Duodenal mucosa (tissue), 2 donors: ENCODE measurements around the gene DAPK2.

Experiments
- H3K27ac ChIP-seq: one replicate; pipeline ENCODE4 v1.7.0; 2013; ENCODE audit warnings: low read depth, low read length
- H3K27me3 ChIP-seq, 2 donors: one replicate each; pipeline ENCODE4 v1.7.0; 2013; ENCODE audit warnings: low read length in 2 of 2, control low read depth in 1 of 2; ENCODE audit not compliant: insufficient read depth in 2 of 2, control insufficient read depth in 1 of 2
- H3K36me3 ChIP-seq, 2 donors: one replicate each; pipeline ENCODE4 v1.7.0; 2013; ENCODE audit warnings: low read length in 2 of 2, control low read depth in 1 of 2; ENCODE audit not compliant: insufficient read depth in 2 of 2, control insufficient read depth in 1 of 2
- H3K4me1 ChIP-seq, 2 donors: one replicate each; pipeline ENCODE4 v1.7.0; 2013; ENCODE audit warnings: low read length in 2 of 2, control low read depth in 1 of 2; ENCODE audit not compliant: insufficient read depth in 2 of 2, control insufficient read depth in 1 of 2
- H3K4me3 ChIP-seq, 2 donors: one replicate each; pipeline ENCODE4 v1.7.0; 2013; ENCODE audit warnings: low read length in 2 of 2, low read depth in 1 of 2
- H3K9ac ChIP-seq, 2 donors: one replicate each; pipeline ENCODE4 v1.7.0; 2013; ENCODE audit warnings: low read length in 2 of 2, low read depth in 1 of 2
- H3K9me3 ChIP-seq, 2 donors: one replicate each; pipeline ENCODE4 v1.7.0; 2013; ENCODE audit warnings: low read length in 2 of 2, control low read depth in 1 of 2; ENCODE audit not compliant: control insufficient read depth in 1 of 2

The DAPK2 gene

GRCh38 chr15:63918901-63919348 is 127.4 kb downstream of the DAPK2 start:
- no peak overlapping the region for H3K27ac ChIP-seq

GRCh38 chr15:63918317-63918672 is 128.0 kb downstream of the DAPK2 start:
- Histone ChIP-seq H3K36me3 (peaks cover 18 to 33% of the 10 kb centered on the region in 2 donors), H3K9me3 (no peaks in the 10 kb centered on the region), H3K27ac (no peak overlapping the region), H3K4me3 (no peak overlapping the region), H3K4me1 (peaks cover 11 to 15% of the 10 kb centered on the region in 2 donors), H3K9ac (no peak overlapping the region), H3K27me3 (no peaks in the 10 kb centered on the region)

More at GRCh38 chr15:63918901-63919348, 127.4 kb downstream of the DAPK2 start:
- H3K9ac ChIP-seq: no peak overlapping the region
- H3K27me3 ChIP-seq: no peaks in the 10 kb centered on the region
- no peaks in the 10 kb centered on the region for H3K9me3 ChIP-seq
- H3K4me1 ChIP-seq: peaks cover 5 to 9% of the 10 kb centered on the region in 2 donors
- H3K4me3 ChIP-seq: no peak overlapping the region
- peaks cover 21 to 40% of the 10 kb centered on the region in 2 donors for H3K36me3 ChIP-seq

- no peak overlapping the region for H3K27ac ChIP-seq
- H3K27me3 ChIP-seq: no peaks in the 10 kb centered on the region
- no peaks in the 10 kb centered on the region for H3K9me3 ChIP-seq
- no peak overlapping the region for H3K9ac ChIP-seq
- H3K36me3 ChIP-seq: peaks cover 15 to 28% of the 10 kb centered on the region in 2 donors
- no peak overlapping the region for H3K4me3 ChIP-seq
- peaks cover 11 to 15% of the 10 kb centered on the region in 2 donors for H3K4me1 ChIP-seq
Measured at GRCh38 chr15:63917588-63918316, 128.5 kb downstream of the DAPK2 start.

GRCh38 chr15:63915873-63916771 is 130.2 kb downstream of the DAPK2 start:
- Histone ChIP-seq H3K4me1 (peaks cover 11 to 15% of the 10 kb centered on the region in 2 donors), H3K9me3 (no peaks in the 10 kb centered on the region), H3K27me3 (no peaks in the 10 kb centered on the region), H3K9ac (no peak overlapping the region), H3K4me3 (no peak overlapping the region), H3K27ac (no peak overlapping the region), H3K36me3 (peaks cover 4 to 16% of the 10 kb centered on the region in 2 donors)

- Histone ChIP-seq H3K9ac (no peak overlapping the region), H3K27me3 (no peaks in the 10 kb centered on the region), H3K27ac (no peak overlapping the region), H3K4me3 (no peak overlapping the region), H3K36me3 (peaks cover 0 to 9% of the 10 kb centered on the region in 2 donors), H3K4me1 (peaks cover 11 to 15% of the 10 kb centered on the region in 2 donors), H3K9me3 (no peaks in the 10 kb centered on the region)
Measured at GRCh38 chr15:63915209-63915872, 130.9 kb downstream of the DAPK2 start.

GRCh38 chr15:63913786-63914315 is 132.4 kb downstream of the DAPK2 start:
- Histone ChIP-seq H3K9me3 (no peaks in the 10 kb centered on the region), H3K27ac (no peak overlapping the region), H3K36me3 (peaks cover 0 to 9% of the 10 kb centered on the region in 2 donors), H3K4me1 (peaks cover 15 to 18% of the 10 kb centered on the region in 2 donors), H3K4me3 (no peak overlapping the region), H3K27me3 (no peaks in the 10 kb centered on the region), H3K9ac (no peak overlapping the region)

GRCh38 chr15:63913336-63913735 is 132.9 kb downstream of the DAPK2 start:
- peaks cover 0 to 9% of the 10 kb centered on the region in 2 donors for H3K36me3 ChIP-seq
- H3K9ac ChIP-seq: no peak overlapping the region
- no peak overlapping the region for H3K27ac ChIP-seq
- H3K27me3 ChIP-seq: no peaks in the 10 kb centered on the region
- peaks cover 15 to 18% of the 10 kb centered on the region in 2 donors for H3K4me1 ChIP-seq
- no peaks in the 10 kb centered on the region for H3K9me3 ChIP-seq
- H3K4me3 ChIP-seq: no peak overlapping the region

- no peaks in the 10 kb centered on the region for H3K27me3 ChIP-seq
- H3K4me1 ChIP-seq: peaks cover 15 to 18% of the 10 kb centered on the region in 2 donors
- no peak overlapping the region for H3K9ac ChIP-seq
- no peaks in the 10 kb centered on the region for H3K9me3 ChIP-seq
- no peak overlapping the region for H3K27ac ChIP-seq
- peaks cover 0 to 4% of the 10 kb centered on the region in 2 donors for H3K36me3 ChIP-seq
- H3K4me3 ChIP-seq: no peak overlapping the region
Measured at GRCh38 chr15:63912061-63912615, 134.1 kb downstream of the DAPK2 start.

GRCh38 chr15:63911160-63911559 is 135.1 kb downstream of the DAPK2 start:
- peaks cover 11 to 23% of the 10 kb centered on the region in 2 donors for H3K4me1 ChIP-seq
- no peaks in the 10 kb centered on the region for H3K9me3 ChIP-seq
- H3K27ac ChIP-seq: no peak overlapping the region
- H3K4me3 ChIP-seq: no peak overlapping the region
- H3K9ac ChIP-seq: no peak overlapping the region
- H3K27me3 ChIP-seq: no peaks in the 10 kb centered on the region
- no peaks in the 10 kb centered on the region for H3K36me3 ChIP-seq
